SK-N-SH (cell line): ENCODE measurements around the gene NRBF2.

Experiments
- CTCF ChIP-seq: fragments of 200-600 bp; sonication (generic); IDR thresholded peaks from 2 replicates; pipeline ENCODE4 v1.6.1; 2017; ENCODE audit warnings: antibody characterized with exemption, mild to moderate bottlenecking, moderate library complexity
- JUND ChIP-seq: IDR thresholded peaks from 2 replicates; pipeline ENCODE4 v1.4.0; 2012
- MAX ChIP-seq: IDR thresholded peaks from 2 replicates; pipeline ENCODE4 v1.4.0; 2012; ENCODE audit warnings: low read depth
- POLR2AphosphoS5 ChIP-seq: IDR thresholded peaks from 2 replicates; pipeline ENCODE4 v1.6.1; 2012; ENCODE audit warnings: low read depth, low read length
- RAD21 ChIP-seq: IDR thresholded peaks from 2 replicates; pipeline ENCODE4 v1.6.1; 2012; ENCODE audit warnings: mild to moderate bottlenecking, low read length
- REST ChIP-seq: IDR thresholded peaks from 2 replicates; pipeline ENCODE4 v1.6.1; 2012; ENCODE audit warnings: mild to moderate bottlenecking, low read depth, low read length, moderate library complexity
- SIN3A ChIP-seq: IDR thresholded peaks from 2 replicates; pipeline ENCODE4 v1.6.1; 2012; ENCODE audit warnings: low read depth, mild to moderate bottlenecking, low read length, moderate library complexity, borderline replicate concordance
- ZBTB33 ChIP-seq: IDR thresholded peaks from 2 replicates; pipeline ENCODE4 v1.4.0; 2012; ENCODE audit warnings: low read depth, borderline replicate concordance

- TF ChIP-seq MAX (no peak), CTCF (peak; percentile 87), POLR2AphosphoS5 (no peak), ZBTB33 (no peak), REST (no peak), SIN3A (no peak), RAD21 (peak; percentile 83), JUND (no peak)
Observed at GRCh38 chr10:63166742-63167258, 33.7 kb downstream of the NRBF2 start.
